NCI-H146 treated with DMSO at 0.1 percent for 48 hours (cell line): ENCODE measurements around the gene WDR82.
"Not testable (repeated sequence)": the region's sequence is repeated elsewhere in the genome, so short reads cannot be mapped to it uniquely, and the experiment has no call there.

Experiments used
- DNase-seq: peaks from one replicate; lab custom pipeline; 2025; ENCODE audit not compliant: unreplicated experiment; lab: John Stamatoyannopoulos, UW

Gene WDR82

GRCh38 chr3:52289747-52290595 is 11.5 kb upstream of the WDR82 start:
- no peak for DNase-seq

GRCh38 chr3:52289338-52289746 is 10.9 kb upstream of the WDR82 start:
- DNase-seq, result no peak

GRCh38 chr3:52288674-52289073 is 10.2 kb upstream of the WDR82 start:
- no peak for DNase-seq

- no peak for DNase-seq
These were observed 8.3 kb upstream of the WDR82 start for GRCh38 chr3:52286777-52287110.

- DNase-seq, result not testable (repeated sequence)
These were observed 5.6 kb upstream of the WDR82 start for GRCh38 chr3:52284051-52284450.

GRCh38 chr3:52283306-52283705 is 4.9 kb upstream of the WDR82 start:
- DNase-seq, result no peak

GRCh38 chr3:52281981-52282801 is 3.7 kb upstream of the WDR82 start:
- DNase-seq, result no peak

GRCh38 chr3:52280050-52280461 is 1.6 kb upstream of the WDR82 start:
- peak; percentile 22 for DNase-seq

- DNase-seq, result no peak
These were observed 1.1 kb upstream of the WDR82 start for GRCh38 chr3:52279596-52279995.

- no peak for DNase-seq
These were observed 408 bp downstream of the WDR82 start for GRCh38 chr3:52277972-52278509.

- peak; percentile 25 for DNase-seq
These were observed 1.1 kb downstream of the WDR82 start for GRCh38 chr3:52277071-52277964.

GRCh38 chr3:52274781-52275180 is 3.7 kb downstream of the WDR82 start:
- DNase-seq, result not testable (repeated sequence)

- no peak for DNase-seq
These were observed 5.6 kb downstream of the WDR82 start for GRCh38 chr3:52272831-52273230.

GRCh38 chr3:52272172-52272571 is 6.3 kb downstream of the WDR82 start:
- not testable (repeated sequence) for DNase-seq

GRCh38 chr3:52270252-52270754 is 8.1 kb downstream of the WDR82 start:
- DNase-seq, result no peak

- DNase-seq, result no peak
These were observed 8.7 kb downstream of the WDR82 start for GRCh38 chr3:52269776-52270175.

GRCh38 chr3:52268036-52268435 is 10.4 kb downstream of the WDR82 start:
- no peak for DNase-seq

GRCh38 chr3:52265387-52265786 is 13.1 kb downstream of the WDR82 start:
- no peak for DNase-seq

- no peak for DNase-seq
These were observed 16.0 kb downstream of the WDR82 start for GRCh38 chr3:52262447-52262846.

GRCh38 chr3:52259448-52259847 is 19.0 kb downstream of the WDR82 start:
- DNase-seq, result no peak

GRCh38 chr3:52259035-52259434 is 19.4 kb downstream of the WDR82 start:
- no peak for DNase-seq
